Measurements from ENCODE around the gene LEUTX.
"Not testable (repeated sequence)": the region's sequence is repeated elsewhere in the genome, so short reads cannot be mapped to it uniquely, and the experiment has no call there.

Gene LEUTX

GRCh38 chr19:39778763-39779162 lies at the start of gene LEUTX:
LEUTX (plus strand) TSS chr19:39778854; CDS start chr19:39778921, 67 bp downstream.
- no peak for DNase-seq

- DNase-seq = no peak
Observed at GRCh38 chr19:39729594-39729993, 49.1 kb upstream of the LEUTX start.

- no peak for DNase-seq
Observed at GRCh38 chr19:39731685-39732084, 47.0 kb upstream of the LEUTX start.

- DNase-seq = no peak
Observed at GRCh38 chr19:39733841-39734240, 44.8 kb upstream of the LEUTX start.

- no peak for DNase-seq
Observed at GRCh38 chr19:39735688-39736087, 43.0 kb upstream of the LEUTX start.

- no peak for DNase-seq
Observed at GRCh38 chr19:39736088-39736487, 42.6 kb upstream of the LEUTX start.

GRCh38 chr19:39737351-39737750 lies 41.3 kb upstream of the LEUTX start:
- no peak for DNase-seq

- no peak for DNase-seq
Observed at GRCh38 chr19:39737891-39738290, 40.8 kb upstream of the LEUTX start, which contains the start of gene CLC. CLC (minus strand) TSS chr19:39738029; CDS start chr19:39737952, 77 bp downstream.

GRCh38 chr19:39738814-39739213 lies 39.8 kb upstream of the LEUTX start:
- DNase-seq = no peak

GRCh38 chr19:39740395-39740794 lies 38.3 kb upstream of the LEUTX start:
- no peak for DNase-seq

- DNase-seq = no peak
Observed at GRCh38 chr19:39745643-39746042, 33.0 kb upstream of the LEUTX start.

GRCh38 chr19:39746836-39747529 lies 31.7 kb upstream of the LEUTX start:
- DNase-seq = no peak

GRCh38 chr19:39749981-39750380 lies 28.7 kb upstream of the LEUTX start:
- no peak for DNase-seq

- no peak for DNase-seq
Observed at GRCh38 chr19:39752390-39752789, 26.3 kb upstream of the LEUTX start.

- no peak for DNase-seq
Observed at GRCh38 chr19:39752795-39753194, 25.9 kb upstream of the LEUTX start.

- DNase-seq = no peak
Observed at GRCh38 chr19:39754544-39754943, 24.1 kb upstream of the LEUTX start.

GRCh38 chr19:39754971-39755370 lies 23.7 kb upstream of the LEUTX start:
- DNase-seq = no peak

GRCh38 chr19:39759457-39760184 lies 19.0 kb upstream of the LEUTX start:
- no peak for DNase-seq

GRCh38 chr19:39761851-39762250 lies 16.8 kb upstream of the LEUTX start:
- DNase-seq = not testable (repeated sequence)

- DNase-seq = no peak
Observed at GRCh38 chr19:39765091-39766076, 13.3 kb upstream of the LEUTX start.

- DNase-seq = no peak
Observed at GRCh38 chr19:39768334-39768733, 10.3 kb upstream of the LEUTX start.

GRCh38 chr19:39768786-39769185 lies 9.9 kb upstream of the LEUTX start:
- DNase-seq = no peak

GRCh38 chr19:39780894-39781293 lies 2.2 kb downstream of the LEUTX start:
- no peak for DNase-seq
